Fibroblast of lung (primary cell): Measurements from ENCODE around the gene KLHL29.

Source experiments
- CTCF ChIP-seq, 2 donors: IDR thresholded peaks in 1 of 2; conservative IDR thresholded peaks in 1 of 2; 1 replicate in 1 of 2; 2 replicates in 1 of 2; pipeline ENCODE4 v1.5.1; 2011 to 2012; ENCODE audit warnings: low read length in 2 of 2, control low read depth in 1 of 2, inconsistent platforms in 1 of 2, low read depth in 1 of 2, mild to moderate bottlenecking in 1 of 2
- EZH2 ChIP-seq: IDR thresholded peaks from 2 replicates; pipeline ENCODE4 v1.5.1; 2012; ENCODE audit warnings: low read length, control low read depth, mild to moderate bottlenecking; ENCODE audit errors: missing control alignments

- TF ChIP-seq CTCF (conservative IDR thresholded peaks at IDR 0.05 in 1 of 2, IDR thresholded peaks at IDR 0.05 in 1 of 2; ENCODE audit: low read depth in 1 of 2, low read length in 2 of 2) (no peak), EZH2 (no peak)
Measured at GRCh38 chr2:23571085-23571484, 186.1 kb downstream of the KLHL29 start.
